ENCODE results near the gene WDPCP. TPM values are rescaled to one million over a fixed set of nuclear protein-coding genes. Genes with fewer than 3 reads are reported as not detected.

The WDPCP gene
- polyA plus RNA-seq, 1 of the 3 experiments (the other 2 are of a cell fraction) = 3.1 TPM

DNA sequence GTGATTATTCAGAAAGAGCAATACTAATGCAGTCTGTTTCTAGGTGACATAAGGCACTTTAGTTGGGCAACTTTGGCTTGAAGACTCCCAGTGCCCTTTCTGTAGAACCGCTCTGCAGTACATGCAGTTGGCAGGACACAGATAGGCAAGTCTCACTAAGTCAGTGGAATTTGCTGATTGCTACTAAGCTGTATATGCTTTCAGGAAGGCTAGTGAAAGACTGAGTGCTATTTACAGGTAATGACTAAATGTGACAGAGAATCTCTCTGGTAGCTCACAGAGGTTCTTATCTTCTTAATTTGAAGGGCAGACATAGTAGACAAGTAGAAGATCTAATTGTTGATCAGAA is 243.0 kb downstream of the WDPCP start (continued):
- TF ChIP-seq, protein P1, sequence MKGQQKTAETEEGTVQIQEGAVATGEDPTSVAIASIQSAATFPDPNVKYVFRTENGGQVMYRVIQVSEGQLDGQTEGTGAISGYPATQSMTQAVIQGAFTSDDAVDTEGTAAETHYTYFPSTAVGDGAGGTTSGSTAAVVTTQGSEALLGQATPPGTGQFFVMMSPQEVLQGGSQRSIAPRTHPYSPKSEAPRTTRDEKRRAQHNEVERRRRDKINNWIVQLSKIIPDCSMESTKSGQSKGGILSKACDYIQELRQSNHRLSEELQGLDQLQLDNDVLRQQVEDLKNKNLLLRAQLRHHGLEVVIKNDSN (IDR thresholded peaks at IDR 0.05; ENCODE audit: borderline replicate concordance, low read depth) = no peak
- TF ChIP-seq CHD2 (IDR thresholded peaks at IDR 0.05; ENCODE audit: low read length, partially characterized antibody) (no peak), NRF1 (IDR thresholded peaks at IDR 0.05; ENCODE audit: low read depth, low read length) (no peak), TAF1 (IDR thresholded peaks at IDR 0.05; ENCODE audit: borderline replicate concordance, low read depth, low read length) (no peak), MXI1 (IDR thresholded peaks at IDR 0.05; ENCODE audit: low read depth, low read length) (no peak), SMC3 (IDR thresholded peaks at IDR 0.05; ENCODE audit: low read depth, low read length) (no peak), MEF2A (IDR thresholded peaks at IDR 0.05; ENCODE audit: borderline replicate concordance, low read depth) (no peak), YY1 (IDR thresholded peaks at IDR 0.05; ENCODE audit: low read depth) (no peak)
- TF ChIP-seq, protein P2, sequence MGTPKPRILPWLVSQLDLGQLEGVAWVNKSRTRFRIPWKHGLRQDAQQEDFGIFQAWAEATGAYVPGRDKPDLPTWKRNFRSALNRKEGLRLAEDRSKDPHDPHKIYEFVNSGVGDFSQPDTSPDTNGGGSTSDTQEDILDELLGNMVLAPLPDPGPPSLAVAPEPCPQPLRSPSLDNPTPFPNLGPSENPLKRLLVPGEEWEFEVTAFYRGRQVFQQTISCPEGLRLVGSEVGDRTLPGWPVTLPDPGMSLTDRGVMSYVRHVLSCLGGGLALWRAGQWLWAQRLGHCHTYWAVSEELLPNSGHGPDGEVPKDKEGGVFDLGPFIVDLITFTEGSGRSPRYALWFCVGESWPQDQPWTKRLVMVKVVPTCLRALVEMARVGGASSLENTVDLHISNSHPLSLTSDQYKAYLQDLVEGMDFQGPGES (IDR thresholded peaks at IDR 0.05; ENCODE audit: low read depth, low read length) = no peak

DNA sequence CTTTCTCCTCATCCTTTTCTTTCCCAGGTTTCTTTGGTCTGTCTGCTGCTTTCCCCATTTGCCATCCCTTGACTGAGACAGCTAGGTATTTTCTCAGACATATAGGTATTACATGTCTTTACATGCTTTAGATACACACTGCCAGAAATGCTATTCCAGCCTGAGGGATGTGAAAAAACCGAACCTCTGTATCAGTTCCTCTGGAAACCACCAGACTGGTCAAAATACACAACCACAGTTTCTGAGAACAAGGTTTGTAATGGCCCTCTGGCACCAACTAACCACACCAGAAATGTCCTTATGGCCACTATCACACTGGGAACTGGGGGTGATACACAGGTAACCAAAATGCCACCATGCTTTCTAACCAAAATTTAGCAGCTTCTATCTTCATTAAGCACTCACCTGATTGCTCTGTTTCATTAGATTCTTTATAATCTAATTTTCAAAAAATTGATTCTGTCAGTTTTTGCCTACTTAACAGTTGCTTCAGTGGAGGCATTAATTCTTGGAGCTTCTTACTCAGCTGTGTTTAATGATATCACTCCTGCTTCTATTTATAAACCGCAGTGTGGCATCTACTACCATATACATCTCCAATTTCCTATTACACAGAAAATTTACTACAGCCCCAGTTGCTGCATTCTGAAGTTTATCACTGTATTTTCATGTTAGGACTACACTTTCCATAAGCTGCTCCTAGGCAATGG is 243.5 kb downstream of the WDPCP start:
- Histone ChIP-seq H2AFZ (ENCODE audit: low read depth) (no peak overlapping the region), H4K20me1 (ENCODE audit: insufficient read depth) (no peaks in the 10 kb centered on the region), H3F3A (replicated peaks; ENCODE audit: insufficient read depth) (no peaks in the 10 kb centered on the region), H3K27ac (ENCODE audit: low read depth in 2 of 2, low read length in 1 of 2) (no peak overlapping the region), H3K9me2 (no peaks in the 10 kb centered on the region), H3K4me1 (ENCODE audit: control insufficient read depth in 1 of 2, insufficient read depth in 2 of 2, low read depth in 1 of 2, low read length in 1 of 2) (no peaks in the 10 kb centered on the region), H3K36me3 (replicated peaks in 1 of 2; ENCODE audit: control insufficient read depth in 1 of 2, insufficient read depth in 2 of 2, low read length in 1 of 2) (no peaks in the 10 kb centered on the region), H3K9me3 (no peaks in the 10 kb centered on the region), H3K27me3 (ENCODE audit: insufficient read depth) (no peaks in the 10 kb centered on the region), H3K79me2 (ENCODE audit: insufficient read depth) (no peaks in the 10 kb centered on the region), H3K9ac (no peak overlapping the region), H3K4me2 (no peak overlapping the region), H3K4me3 (ENCODE audit: low read depth in 2 of 2, low read length in 1 of 2) (no peak overlapping the region)
- 71% methylated on average over 2 of the region's 2 CpGs for WGBS (ENCODE audit: low lambda C conversion rate)
- CTCF ChIA-PET = no interaction called here
- POLR2A ChIA-PET = no interaction called here
- no peak for DNase-seq
- TF ChIP-seq, protein P3, sequence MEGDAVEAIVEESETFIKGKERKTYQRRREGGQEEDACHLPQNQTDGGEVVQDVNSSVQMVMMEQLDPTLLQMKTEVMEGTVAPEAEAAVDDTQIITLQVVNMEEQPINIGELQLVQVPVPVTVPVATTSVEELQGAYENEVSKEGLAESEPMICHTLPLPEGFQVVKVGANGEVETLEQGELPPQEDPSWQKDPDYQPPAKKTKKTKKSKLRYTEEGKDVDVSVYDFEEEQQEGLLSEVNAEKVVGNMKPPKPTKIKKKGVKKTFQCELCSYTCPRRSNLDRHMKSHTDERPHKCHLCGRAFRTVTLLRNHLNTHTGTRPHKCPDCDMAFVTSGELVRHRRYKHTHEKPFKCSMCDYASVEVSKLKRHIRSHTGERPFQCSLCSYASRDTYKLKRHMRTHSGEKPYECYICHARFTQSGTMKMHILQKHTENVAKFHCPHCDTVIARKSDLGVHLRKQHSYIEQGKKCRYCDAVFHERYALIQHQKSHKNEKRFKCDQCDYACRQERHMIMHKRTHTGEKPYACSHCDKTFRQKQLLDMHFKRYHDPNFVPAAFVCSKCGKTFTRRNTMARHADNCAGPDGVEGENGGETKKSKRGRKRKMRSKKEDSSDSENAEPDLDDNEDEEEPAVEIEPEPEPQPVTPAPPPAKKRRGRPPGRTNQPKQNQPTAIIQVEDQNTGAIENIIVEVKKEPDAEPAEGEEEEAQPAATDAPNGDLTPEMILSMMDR (IDR thresholded peaks at IDR 0.05) = no peak
- TF ChIP-seq YY1 (IDR thresholded peaks at IDR 0.05; ENCODE audit: low read depth) (no peak), FOSL2 (IDR thresholded peaks at IDR 0.05; ENCODE audit: borderline replicate concordance, low read depth) (no peak), ELF1 (IDR thresholded peaks at IDR 0.05) (no peak), NFIC (IDR thresholded peaks at IDR 0.05; ENCODE audit: borderline replicate concordance) (no peak), CHD2 (IDR thresholded peaks at IDR 0.05; ENCODE audit: low read length, partially characterized antibody) (no peak), RAD21 (IDR thresholded peaks at IDR 0.05; ENCODE audit: low read length) (no peak), RFX5 (IDR thresholded peaks at IDR 0.05; ENCODE audit: low read length) (no peak), POLR2AphosphoS5 (IDR thresholded peaks at IDR 0.05; ENCODE audit: low read depth, low read length) (no peak), MEF2A (IDR thresholded peaks at IDR 0.05; ENCODE audit: borderline replicate concordance, low read depth) (no peak), NRF1 (IDR thresholded peaks at IDR 0.05; ENCODE audit: low read depth, low read length) (no peak), EP300 (IDR thresholded peaks at IDR 0.05; ENCODE audit: borderline replicate concordance in 1 of 2, low read depth in 1 of 2, low read length in 1 of 2) (no peak), SMC3 (IDR thresholded peaks at IDR 0.05; ENCODE audit: low read depth, low read length) (no peak)
- TF ChIP-seq, protein P4, sequence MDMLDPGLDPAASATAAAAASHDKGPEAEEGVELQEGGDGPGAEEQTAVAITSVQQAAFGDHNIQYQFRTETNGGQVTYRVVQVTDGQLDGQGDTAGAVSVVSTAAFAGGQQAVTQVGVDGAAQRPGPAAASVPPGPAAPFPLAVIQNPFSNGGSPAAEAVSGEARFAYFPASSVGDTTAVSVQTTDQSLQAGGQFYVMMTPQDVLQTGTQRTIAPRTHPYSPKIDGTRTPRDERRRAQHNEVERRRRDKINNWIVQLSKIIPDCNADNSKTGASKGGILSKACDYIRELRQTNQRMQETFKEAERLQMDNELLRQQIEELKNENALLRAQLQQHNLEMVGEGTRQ (IDR thresholded peaks at IDR 0.05; ENCODE audit: borderline replicate concordance, low read depth, low read length) = no peak
- TF ChIP-seq, protein P5, sequence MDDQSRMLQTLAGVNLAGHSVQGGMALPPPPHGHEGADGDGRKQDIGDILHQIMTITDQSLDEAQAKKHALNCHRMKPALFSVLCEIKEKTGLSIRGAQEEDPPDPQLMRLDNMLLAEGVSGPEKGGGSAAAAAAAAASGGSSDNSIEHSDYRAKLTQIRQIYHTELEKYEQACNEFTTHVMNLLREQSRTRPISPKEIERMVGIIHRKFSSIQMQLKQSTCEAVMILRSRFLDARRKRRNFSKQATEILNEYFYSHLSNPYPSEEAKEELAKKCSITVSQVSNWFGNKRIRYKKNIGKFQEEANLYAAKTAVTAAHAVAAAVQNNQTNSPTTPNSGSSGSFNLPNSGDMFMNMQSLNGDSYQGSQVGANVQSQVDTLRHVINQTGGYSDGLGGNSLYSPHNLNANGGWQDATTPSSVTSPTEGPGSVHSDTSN (IDR thresholded peaks at IDR 0.05) = no peak
- TF ChIP-seq, protein P6, sequence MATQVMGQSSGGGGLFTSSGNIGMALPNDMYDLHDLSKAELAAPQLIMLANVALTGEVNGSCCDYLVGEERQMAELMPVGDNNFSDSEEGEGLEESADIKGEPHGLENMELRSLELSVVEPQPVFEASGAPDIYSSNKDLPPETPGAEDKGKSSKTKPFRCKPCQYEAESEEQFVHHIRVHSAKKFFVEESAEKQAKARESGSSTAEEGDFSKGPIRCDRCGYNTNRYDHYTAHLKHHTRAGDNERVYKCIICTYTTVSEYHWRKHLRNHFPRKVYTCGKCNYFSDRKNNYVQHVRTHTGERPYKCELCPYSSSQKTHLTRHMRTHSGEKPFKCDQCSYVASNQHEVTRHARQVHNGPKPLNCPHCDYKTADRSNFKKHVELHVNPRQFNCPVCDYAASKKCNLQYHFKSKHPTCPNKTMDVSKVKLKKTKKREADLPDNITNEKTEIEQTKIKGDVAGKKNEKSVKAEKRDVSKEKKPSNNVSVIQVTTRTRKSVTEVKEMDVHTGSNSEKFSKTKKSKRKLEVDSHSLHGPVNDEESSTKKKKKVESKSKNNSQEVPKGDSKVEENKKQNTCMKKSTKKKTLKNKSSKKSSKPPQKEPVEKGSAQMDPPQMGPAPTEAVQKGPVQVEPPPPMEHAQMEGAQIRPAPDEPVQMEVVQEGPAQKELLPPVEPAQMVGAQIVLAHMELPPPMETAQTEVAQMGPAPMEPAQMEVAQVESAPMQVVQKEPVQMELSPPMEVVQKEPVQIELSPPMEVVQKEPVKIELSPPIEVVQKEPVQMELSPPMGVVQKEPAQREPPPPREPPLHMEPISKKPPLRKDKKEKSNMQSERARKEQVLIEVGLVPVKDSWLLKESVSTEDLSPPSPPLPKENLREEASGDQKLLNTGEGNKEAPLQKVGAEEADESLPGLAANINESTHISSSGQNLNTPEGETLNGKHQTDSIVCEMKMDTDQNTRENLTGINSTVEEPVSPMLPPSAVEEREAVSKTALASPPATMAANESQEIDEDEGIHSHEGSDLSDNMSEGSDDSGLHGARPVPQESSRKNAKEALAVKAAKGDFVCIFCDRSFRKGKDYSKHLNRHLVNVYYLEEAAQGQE (IDR thresholded peaks at IDR 0.05; ENCODE audit: low read depth, low read length) = no peak
- TF ChIP-seq, protein P1 (IDR thresholded peaks at IDR 0.05; ENCODE audit: borderline replicate concordance, low read depth) = no peak
